Fibroblast of lung (primary cell): ENCODE measurements around the gene ATP10D. TPM values are rescaled to one million over a fixed set of nuclear protein-coding genes. Genes with fewer than 3 reads are reported as not detected.

Experiments
- DNase-seq, 2 donors: peaks; one replicate each; pipeline versions ENCODE4 v3.0.0 to v3.0.0-alpha.2; 2010; ENCODE audit warnings: low read depth in 2 of 2
- H2AFZ ChIP-seq: 2 replicates; pipeline ENCODE4 v1.5.1; 2012; ENCODE audit warnings: low read length, control low read depth, inconsistent platforms
- H3K27ac ChIP-seq: 2 replicates; pipeline ENCODE4 v1.5.1; 2011; ENCODE audit warnings: low read length, control low read depth; ENCODE audit not compliant: insufficient read depth
- H3K27me3 ChIP-seq: 2 replicates; pipeline ENCODE4 v1.5.1; 2011; ENCODE audit warnings: mild to moderate bottlenecking, low read length; ENCODE audit not compliant: control insufficient read depth, insufficient read depth
- H3K36me3 ChIP-seq: 2 replicates; pipeline ENCODE4 v1.5.1; 2011; ENCODE audit warnings: low read length; ENCODE audit not compliant: control insufficient read depth, insufficient read depth
- H3K4me1 ChIP-seq: 2 replicates; pipeline ENCODE4 v1.5.1; 2011; ENCODE audit warnings: low read length; ENCODE audit not compliant: control insufficient read depth, insufficient read depth; ENCODE audit errors: extremely low read depth
- H3K4me2 ChIP-seq: 2 replicates; pipeline ENCODE4 v1.5.1; 2011; ENCODE audit warnings: low read length, control low read depth; ENCODE audit not compliant: insufficient read depth; ENCODE audit errors: extremely low read depth
- H3K4me3 ChIP-seq, 4 experiments: fragments of 200-600 bp in 1 of 4; sonication (generic) in 1 of 4; replicated peaks in 1 of 4; 2 replicates each; pipeline ENCODE4 v1.5.1; 2011 to 2016; ENCODE audit warnings: low read length in 4 of 4, low read depth in 3 of 4, mild to moderate bottlenecking in 3 of 4, control low read depth in 2 of 4, inconsistent platforms in 1 of 4, mixed read lengths in 1 of 4; ENCODE audit not compliant: insufficient read depth in 1 of 4; ENCODE audit errors: control extremely low read depth in 1 of 4
- H3K79me2 ChIP-seq: 2 replicates; pipeline ENCODE4 v1.5.1; 2012; ENCODE audit warnings: mild to moderate bottlenecking, low read length, inconsistent platforms; ENCODE audit not compliant: control insufficient read depth, insufficient read depth
- H3K9ac ChIP-seq: 2 replicates; pipeline ENCODE4 v1.5.1; 2011; ENCODE audit warnings: mild to moderate bottlenecking, low read length, control low read depth; ENCODE audit not compliant: insufficient read depth
- H3K9me3 ChIP-seq: 2 replicates; pipeline ENCODE4 v1.5.1; 2012; ENCODE audit warnings: low read depth, low read length; ENCODE audit not compliant: control insufficient read depth, insufficient read depth
- H4K20me1 ChIP-seq: 2 replicates; pipeline ENCODE4 v1.5.1; 2011; ENCODE audit warnings: low read length; ENCODE audit not compliant: control insufficient read depth, insufficient read depth; ENCODE audit errors: extremely low read depth
- EZH2 ChIP-seq: IDR thresholded peaks from 2 replicates; pipeline ENCODE4 v1.5.1; 2012; ENCODE audit warnings: low read length, control low read depth, mild to moderate bottlenecking; ENCODE audit errors: missing control alignments
- polyA plus RNA-seq, 2 donors: library from polyadenylated mRNA; depleted of rRNA in 1 of 2; stranded (reverse) in 1 of 2; unstranded in 1 of 2; fragments of >200 nt; gene quantifications; 2 replicates each; pipeline ENCODE4 v1.2.1, GENCODE V29; 2011 to 2012; ENCODE audit warnings: missing spikeins in 1 of 2
- total RNA-seq: library from RNA; depleted of rRNA; stranded (reverse); fragments of >200 nt; gene quantifications from 2 replicates; pipeline ENCODE4 v1.2.1, GENCODE V29; 2014
- TF ChIP-seq, protein P1 (sequence below), 2 donors: IDR thresholded peaks in 1 of 2; conservative IDR thresholded peaks in 1 of 2; 1 replicate in 1 of 2; 2 replicates in 1 of 2; pipeline ENCODE4 v1.5.1; 2011 to 2012; ENCODE audit warnings: low read length in 2 of 2, control low read depth in 1 of 2, inconsistent platforms in 1 of 2, low read depth in 1 of 2, mild to moderate bottlenecking in 1 of 2

Gene ATP10D
- total and polyA plus RNA-seq, 2 donors (not counting 1 experiment from before 2014, with no cell fraction given), result 24.6 to 40.8 TPM

DNA sequence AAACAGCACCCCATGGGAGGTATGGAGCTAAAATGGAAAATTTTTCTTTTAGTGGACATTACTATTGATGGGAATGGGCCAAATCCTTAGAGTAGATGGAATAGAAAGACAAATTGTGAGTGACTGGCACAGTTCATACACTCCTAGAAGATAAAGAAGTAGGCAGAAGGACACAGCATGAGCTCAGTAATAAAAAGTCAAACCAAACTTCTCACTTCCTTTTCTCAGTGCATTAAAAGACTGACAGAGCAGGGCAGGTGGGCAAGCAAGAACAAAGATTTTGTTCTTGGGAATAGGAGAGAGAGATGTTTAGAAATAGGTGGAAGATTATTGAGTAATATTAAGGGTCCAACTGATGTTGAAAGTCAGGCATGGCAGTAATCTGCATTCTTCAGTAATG lies 132.5 kb downstream of the ATP10D start:
- H3K9ac ChIP-seq, result no peak overlapping the region
- H3K4me3 ChIP-seq, result no peak overlapping the region
- TF ChIP-seq, protein P1, sequence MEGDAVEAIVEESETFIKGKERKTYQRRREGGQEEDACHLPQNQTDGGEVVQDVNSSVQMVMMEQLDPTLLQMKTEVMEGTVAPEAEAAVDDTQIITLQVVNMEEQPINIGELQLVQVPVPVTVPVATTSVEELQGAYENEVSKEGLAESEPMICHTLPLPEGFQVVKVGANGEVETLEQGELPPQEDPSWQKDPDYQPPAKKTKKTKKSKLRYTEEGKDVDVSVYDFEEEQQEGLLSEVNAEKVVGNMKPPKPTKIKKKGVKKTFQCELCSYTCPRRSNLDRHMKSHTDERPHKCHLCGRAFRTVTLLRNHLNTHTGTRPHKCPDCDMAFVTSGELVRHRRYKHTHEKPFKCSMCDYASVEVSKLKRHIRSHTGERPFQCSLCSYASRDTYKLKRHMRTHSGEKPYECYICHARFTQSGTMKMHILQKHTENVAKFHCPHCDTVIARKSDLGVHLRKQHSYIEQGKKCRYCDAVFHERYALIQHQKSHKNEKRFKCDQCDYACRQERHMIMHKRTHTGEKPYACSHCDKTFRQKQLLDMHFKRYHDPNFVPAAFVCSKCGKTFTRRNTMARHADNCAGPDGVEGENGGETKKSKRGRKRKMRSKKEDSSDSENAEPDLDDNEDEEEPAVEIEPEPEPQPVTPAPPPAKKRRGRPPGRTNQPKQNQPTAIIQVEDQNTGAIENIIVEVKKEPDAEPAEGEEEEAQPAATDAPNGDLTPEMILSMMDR (conservative IDR thresholded peaks at IDR 0.05 in 1 of 2, IDR thresholded peaks at IDR 0.05 in 1 of 2; ENCODE audit: low read depth in 1 of 2, low read length in 2 of 2), result no peak
- TF ChIP-seq EZH2, result no peak
- no peak overlapping the region for H3K27ac ChIP-seq
- no peak for DNase-seq
- no peak overlapping the region for H2AFZ ChIP-seq
- H3K9me3 ChIP-seq, result no peaks in the 10 kb centered on the region
- no peaks in the 10 kb centered on the region for H3K36me3 ChIP-seq
- H3K4me2 ChIP-seq, result no peak overlapping the region
- H3K27me3 ChIP-seq, result no peaks in the 10 kb centered on the region
- no peaks in the 10 kb centered on the region for H4K20me1 ChIP-seq
- no peaks in the 10 kb centered on the region for H3K4me1 ChIP-seq
- H3K79me2 ChIP-seq, result no peaks in the 10 kb centered on the region

DNA sequence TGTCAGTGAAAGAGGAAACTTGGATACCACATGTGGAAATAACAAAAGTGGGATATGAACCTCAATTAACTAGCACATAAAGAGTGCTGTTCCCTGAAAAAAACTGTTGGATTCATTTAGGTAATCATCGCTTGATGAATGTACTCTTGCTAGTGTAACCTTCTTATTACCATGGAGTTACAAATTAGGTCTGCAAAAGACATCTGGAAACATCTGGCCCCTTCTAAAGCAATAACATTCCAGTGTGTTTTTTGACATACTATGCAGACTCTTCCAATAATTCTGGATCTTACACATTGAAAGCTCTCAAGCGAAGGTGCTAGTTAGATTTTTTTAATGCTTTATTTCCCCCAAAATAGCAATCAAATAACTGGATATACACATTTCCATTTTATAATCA lies 134.6 kb downstream of the ATP10D start:
- TF ChIP-seq EZH2, result no peak
- TF ChIP-seq, protein P1 (conservative IDR thresholded peaks at IDR 0.05 in 1 of 2, IDR thresholded peaks at IDR 0.05 in 1 of 2; ENCODE audit: low read depth in 1 of 2, low read length in 2 of 2), result no peak
- DNase-seq, result no peak
- Histone ChIP-seq H3K4me1 (no peaks in the 10 kb centered on the region), H3K9ac (no peak overlapping the region), H3K36me3 (no peaks in the 10 kb centered on the region), H3K9me3 (no peaks in the 10 kb centered on the region), H3K27me3 (no peaks in the 10 kb centered on the region), H3K27ac (no peak overlapping the region), H3K4me2 (no peak overlapping the region), H3K4me3 (no peak overlapping the region), H2AFZ (no peak overlapping the region), H4K20me1 (no peaks in the 10 kb centered on the region), H3K79me2 (no peaks in the 10 kb centered on the region)

DNA sequence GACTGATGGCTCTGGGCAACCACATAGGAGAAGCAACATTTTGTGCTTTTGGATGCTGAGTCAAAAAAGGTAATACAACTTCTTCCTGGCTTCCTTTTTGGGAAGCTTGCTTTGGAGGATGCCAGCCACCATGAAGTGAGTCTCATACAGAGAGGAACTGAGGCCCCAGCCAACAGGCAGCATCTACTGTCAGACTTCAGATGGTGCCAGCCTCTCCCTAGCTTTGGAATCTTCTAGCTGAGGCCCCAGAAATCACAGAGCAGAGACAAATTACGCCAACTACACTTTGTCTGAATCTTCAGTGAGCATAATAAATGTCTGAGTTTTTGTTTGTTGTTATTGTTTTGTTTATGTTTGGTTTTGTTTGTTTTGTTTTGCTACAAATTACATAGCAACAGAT lies 136.1 kb downstream of the ATP10D start:
- DNase-seq, result no peak
- H3K27ac ChIP-seq, result no peak overlapping the region
- TF ChIP-seq, protein P1 (conservative IDR thresholded peaks at IDR 0.05 in 1 of 2, IDR thresholded peaks at IDR 0.05 in 1 of 2; ENCODE audit: low read depth in 1 of 2, low read length in 2 of 2), result no peak
- TF ChIP-seq EZH2, result no peak
- H3K9ac ChIP-seq, result no peak overlapping the region
- no peak overlapping the region for H3K4me2 ChIP-seq
- no peaks in the 10 kb centered on the region for H3K36me3 ChIP-seq
- no peaks in the 10 kb centered on the region for H3K4me1 ChIP-seq
- H3K9me3 ChIP-seq, result no peaks in the 10 kb centered on the region
- no peaks in the 10 kb centered on the region for H3K79me2 ChIP-seq
- H2AFZ ChIP-seq, result no peak overlapping the region
- no peak overlapping the region for H3K4me3 ChIP-seq
- no peaks in the 10 kb centered on the region for H4K20me1 ChIP-seq
- no peaks in the 10 kb centered on the region for H3K27me3 ChIP-seq
